COLO668 (cell line): ENCODE measurements around the gene ZNF77.
"Not testable (repeated sequence)": the region's sequence is repeated elsewhere in the genome, so short reads cannot be mapped to it uniquely, and the experiment has no call there.

Experiments
- DNase-seq: peaks from one replicate; lab custom pipeline; 2025; ENCODE audit not compliant: unreplicated experiment; lab: John Stamatoyannopoulos, UW

Gene ZNF77

GRCh38 chr19:2923510-2923909 lies 21.3 kb downstream of the ZNF77 start:
- no peak for DNase-seq

- DNase-seq = no peak
Observed at GRCh38 chr19:2922987-2923386, 21.8 kb downstream of the ZNF77 start.

DNA sequence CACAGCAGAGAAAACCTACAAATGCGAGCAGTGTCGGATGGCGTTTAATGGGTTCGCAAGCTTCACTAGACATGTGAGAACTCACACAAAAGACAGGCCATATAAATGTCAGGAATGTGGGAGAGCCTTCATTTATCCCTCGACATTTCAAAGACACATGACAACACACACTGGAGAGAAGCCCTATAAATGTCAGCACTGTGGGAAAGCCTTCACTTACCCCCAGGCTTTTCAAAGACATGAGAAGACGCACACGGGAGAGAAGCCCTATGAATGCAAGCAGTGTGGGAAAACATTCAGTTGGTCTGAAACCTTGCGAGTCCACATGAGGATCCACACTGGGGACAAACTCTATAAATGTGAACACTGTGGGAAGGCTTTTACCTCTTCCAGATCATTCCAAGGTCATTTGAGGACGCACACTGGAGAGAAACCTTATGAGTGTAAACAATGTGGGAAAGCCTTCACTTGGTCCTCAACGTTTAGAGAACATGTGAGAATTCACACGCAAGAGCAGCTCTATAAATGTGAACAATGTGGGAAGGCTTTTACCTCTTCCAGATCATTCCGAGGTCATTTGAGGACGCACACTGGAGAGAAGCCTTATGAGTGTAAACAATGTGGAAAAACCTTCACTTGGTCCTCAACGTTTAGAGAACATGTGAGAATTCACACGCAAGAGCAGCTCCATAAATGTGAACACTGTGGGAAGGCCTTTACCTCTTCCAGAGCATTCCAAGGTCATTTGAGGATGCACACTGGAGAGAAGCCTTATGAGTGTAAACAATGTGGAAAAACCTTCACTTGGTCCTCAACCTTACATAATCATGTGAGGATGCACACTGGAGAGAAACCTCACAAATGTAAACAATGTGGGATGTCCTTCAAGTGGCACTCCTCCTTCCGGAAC lies 27.2 kb downstream of the ZNF77 start:
- no peak for DNase-seq

- no peak for DNase-seq
Observed at GRCh38 chr19:2912306-2912705, 32.5 kb downstream of the ZNF77 start.

GRCh38 chr19:2906631-2907195 lies 38.1 kb downstream of the ZNF77 start:
- no peak for DNase-seq

DNA sequence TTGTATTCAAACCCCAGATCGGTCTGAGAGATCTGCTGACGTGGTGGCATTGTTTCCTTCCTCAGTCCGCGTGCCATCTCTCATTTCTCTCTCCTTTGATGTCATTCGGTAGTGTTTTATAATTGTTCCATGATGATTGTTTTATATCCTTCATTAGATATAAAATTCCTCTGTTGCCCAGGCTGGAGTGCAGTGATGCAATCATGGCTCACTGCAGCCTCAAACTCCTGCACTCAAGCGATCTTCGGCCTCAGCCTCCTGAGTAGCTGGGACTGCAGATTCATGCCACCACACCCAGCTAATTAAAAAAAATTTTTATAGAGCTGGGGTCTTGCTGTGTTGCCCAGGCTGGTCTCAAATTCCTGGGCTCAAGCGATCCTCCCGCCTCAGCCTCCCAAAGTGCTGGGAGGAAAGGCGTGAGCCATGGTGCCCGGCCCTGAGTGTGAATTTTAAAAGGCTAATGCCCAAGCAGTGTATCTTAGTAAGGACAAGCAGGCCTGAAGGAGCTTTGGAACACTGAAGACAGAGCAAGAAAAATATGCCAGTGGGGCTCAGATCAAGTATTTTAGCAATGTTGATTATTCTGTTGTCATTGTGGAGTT lies 38.8 kb downstream of the ZNF77 start:
- DNase-seq = no peak

GRCh38 chr19:2903326-2903725 lies 41.4 kb downstream of the ZNF77 start:
- DNase-seq = not testable (repeated sequence)

- no peak for DNase-seq
Observed at GRCh38 chr19:2902590-2903218, 42.1 kb downstream of the ZNF77 start.

- peak; percentile 99 for DNase-seq
Observed at GRCh38 chr19:2900296-2901252, 44.2 kb downstream of the ZNF77 start, which contains the start of gene ZNF57. ZNF57 (plus strand) TSS chr19:2900928; CDS start chr19:2901046, 118 bp downstream.

- no peak for DNase-seq
Observed at GRCh38 chr19:2896694-2897093, 48.1 kb downstream of the ZNF77 start.

- not testable (repeated sequence) for DNase-seq
Observed at GRCh38 chr19:2890531-2890930, 54.2 kb downstream of the ZNF77 start.

DNA sequence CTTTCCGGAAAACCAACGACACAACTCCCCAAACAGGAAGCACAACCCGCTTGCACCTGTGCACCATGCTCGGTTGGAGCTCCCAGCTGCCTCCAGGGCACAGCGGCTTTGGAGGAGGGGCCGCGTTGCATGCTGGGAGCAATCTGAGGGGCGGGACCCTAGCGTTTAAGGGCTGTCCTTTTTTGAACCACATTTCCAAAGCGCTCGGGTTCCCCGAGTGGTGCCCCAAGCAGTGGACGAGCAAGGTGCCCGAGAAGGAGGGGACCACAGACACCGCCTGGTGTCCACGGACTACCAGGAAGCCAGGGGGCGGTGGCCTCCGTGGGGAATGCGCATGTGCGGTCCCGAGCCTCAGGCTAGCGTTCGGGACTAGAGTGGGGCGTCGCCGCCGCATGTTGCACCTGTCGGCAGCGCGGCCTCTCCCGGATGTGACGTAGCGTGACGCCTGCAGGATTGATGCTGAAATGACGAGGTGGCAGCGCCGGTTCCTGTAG lies 56.0 kb downstream of the ZNF77 start:
- DNase-seq = no peak

DNA sequence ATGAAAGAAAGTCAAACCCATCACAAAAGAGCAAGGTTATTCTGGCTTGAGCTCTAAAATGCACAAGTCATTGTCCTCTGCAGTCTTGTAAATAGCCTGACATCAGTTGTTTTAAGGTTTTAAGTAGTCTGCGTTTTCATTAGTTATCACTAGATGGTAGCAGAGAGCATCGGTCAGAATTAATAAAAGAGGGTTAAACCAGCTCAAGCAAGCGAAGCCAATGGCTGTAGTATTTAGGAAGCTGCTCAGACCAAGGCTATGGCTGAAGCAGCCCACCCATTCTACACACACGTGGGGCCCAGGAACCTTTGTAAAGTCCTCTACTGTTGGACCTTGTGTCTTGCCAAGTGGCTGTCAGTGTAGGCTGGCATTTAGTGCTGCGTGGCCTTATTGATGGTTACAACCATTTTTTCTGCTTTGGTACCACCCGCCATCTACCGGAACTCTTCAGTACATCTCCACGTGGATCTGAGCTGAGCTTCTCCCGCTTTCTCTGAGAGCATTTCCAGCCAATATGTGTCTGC lies 57.3 kb downstream of the ZNF77 start:
- DNase-seq = no peak

- DNase-seq = no peak
Observed at GRCh38 chr19:2885736-2886135, 59.0 kb downstream of the ZNF77 start.

GRCh38 chr19:2883686-2884439 lies 60.9 kb downstream of the ZNF77 start:
- DNase-seq = no peak
